ENCODE results near the gene RNF123.

RNF123 gene

DNA sequence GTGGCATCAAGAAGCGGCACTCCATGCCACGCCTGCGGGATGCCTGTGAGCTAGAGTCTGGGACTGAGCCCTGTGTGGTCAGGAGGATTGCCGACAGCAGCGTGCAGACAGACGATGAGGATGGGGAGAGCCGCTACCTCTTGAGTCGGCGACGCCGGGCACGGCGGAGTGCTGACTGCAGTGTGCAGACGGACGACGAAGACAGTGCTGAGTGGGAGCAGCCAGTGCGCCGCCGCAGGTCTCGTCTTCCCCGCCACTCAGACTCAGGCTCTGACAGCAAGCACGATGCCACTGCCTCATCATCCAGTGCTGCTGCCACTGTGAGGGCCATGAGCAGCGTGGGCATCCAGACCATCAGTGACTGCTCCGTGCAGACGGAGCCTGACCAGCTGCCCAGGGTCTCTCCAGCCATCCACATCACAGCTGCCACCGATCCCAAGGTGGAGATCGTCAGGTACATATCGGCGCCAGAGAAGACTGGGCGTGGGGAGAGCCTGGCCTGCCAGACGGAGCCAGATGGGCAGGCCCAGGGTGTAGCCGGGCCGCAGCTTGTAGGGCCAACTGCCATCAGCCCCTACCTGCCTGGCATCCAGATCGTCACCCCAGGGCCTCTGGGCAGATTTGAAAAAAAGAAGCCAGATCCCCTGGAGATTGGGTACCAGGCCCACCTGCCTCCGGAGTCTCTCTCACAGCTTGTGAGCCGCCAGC, 32.0 kb upstream of the RNF123 start:
- TF ChIP-seq, protein P1, sequence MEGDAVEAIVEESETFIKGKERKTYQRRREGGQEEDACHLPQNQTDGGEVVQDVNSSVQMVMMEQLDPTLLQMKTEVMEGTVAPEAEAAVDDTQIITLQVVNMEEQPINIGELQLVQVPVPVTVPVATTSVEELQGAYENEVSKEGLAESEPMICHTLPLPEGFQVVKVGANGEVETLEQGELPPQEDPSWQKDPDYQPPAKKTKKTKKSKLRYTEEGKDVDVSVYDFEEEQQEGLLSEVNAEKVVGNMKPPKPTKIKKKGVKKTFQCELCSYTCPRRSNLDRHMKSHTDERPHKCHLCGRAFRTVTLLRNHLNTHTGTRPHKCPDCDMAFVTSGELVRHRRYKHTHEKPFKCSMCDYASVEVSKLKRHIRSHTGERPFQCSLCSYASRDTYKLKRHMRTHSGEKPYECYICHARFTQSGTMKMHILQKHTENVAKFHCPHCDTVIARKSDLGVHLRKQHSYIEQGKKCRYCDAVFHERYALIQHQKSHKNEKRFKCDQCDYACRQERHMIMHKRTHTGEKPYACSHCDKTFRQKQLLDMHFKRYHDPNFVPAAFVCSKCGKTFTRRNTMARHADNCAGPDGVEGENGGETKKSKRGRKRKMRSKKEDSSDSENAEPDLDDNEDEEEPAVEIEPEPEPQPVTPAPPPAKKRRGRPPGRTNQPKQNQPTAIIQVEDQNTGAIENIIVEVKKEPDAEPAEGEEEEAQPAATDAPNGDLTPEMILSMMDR (conservative IDR thresholded peaks at IDR 0.05; ENCODE audit: low read depth, low read length) = no peak
- no peak for DNase-seq (ENCODE audit: low read depth)
- no peak overlapping the region for H3K4me3 ChIP-seq (ENCODE audit: low read depth, low read length)

DNA sequence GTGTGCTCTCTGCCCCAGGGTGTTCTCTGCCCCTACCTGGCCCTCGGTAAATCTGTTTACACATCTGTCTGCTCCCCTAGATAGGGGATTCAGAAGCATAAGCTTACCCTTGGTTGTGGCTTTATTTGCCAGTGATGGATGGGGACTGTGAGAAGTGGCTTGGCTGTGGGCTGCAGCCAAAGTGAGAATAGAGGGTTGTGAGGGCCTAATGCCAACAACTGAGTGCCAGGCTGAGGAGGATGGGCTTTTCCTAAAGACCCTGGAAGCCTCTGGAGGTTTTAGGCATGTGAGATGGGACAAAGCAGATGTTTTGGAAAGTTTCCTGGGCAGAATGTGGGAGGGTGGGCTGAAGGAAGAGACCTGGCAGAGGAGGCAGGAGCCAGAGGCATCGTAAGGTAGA, 30.6 kb upstream of the RNF123 start:
- H3K4me3 ChIP-seq (ENCODE audit: low read depth, low read length) = no peak overlapping the region
- DNase-seq (ENCODE audit: low read depth) = no peak
- TF ChIP-seq, protein P1 (conservative IDR thresholded peaks at IDR 0.05; ENCODE audit: low read depth, low read length) = no peak

DNA sequence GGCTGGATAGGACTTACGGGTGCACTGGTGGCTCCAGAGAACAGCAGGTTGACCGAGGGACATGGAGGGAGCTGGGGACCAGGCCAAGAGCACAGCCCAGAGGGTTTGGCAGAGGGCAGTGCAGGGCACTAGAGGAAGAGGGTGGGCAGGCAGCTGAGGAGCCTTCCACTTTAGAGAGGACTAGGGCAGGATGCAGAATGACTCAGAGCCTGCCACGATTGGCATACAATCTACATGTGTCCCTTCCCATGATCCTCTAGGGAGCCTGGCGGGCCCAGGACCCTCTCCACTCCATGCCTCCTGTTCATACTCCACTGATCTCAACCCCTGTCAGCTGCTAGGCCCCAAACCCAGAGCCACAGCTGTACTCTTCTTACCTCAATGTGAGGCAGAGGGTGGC, 29.6 kb upstream of the RNF123 start:
- DNase-seq (ENCODE audit: low read depth) = no peak
- TF ChIP-seq, protein P1 (conservative IDR thresholded peaks at IDR 0.05; ENCODE audit: low read depth, low read length) = no peak
- H3K4me3 ChIP-seq (ENCODE audit: low read depth, low read length) = no peak overlapping the region

DNA sequence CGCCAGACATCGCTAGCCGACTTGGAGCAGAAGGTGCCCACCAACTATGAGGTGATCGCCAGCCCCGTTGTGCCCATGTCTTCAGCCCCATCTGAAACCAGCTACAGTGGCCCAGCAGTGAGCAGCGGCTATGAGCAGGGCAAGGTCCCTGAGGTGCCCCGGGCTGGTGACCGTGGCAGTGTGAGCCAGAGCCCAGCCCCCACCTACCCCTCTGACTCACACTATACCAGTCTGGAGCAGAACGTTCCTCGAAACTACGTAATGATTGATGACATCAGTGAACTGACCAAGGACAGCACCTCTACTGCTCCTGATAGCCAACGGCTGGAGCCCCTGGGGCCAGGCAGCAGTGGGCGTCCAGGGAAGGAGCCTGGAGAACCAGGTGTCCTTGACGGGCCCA, 28.1 kb upstream of the RNF123 start:
- TF ChIP-seq, protein P1 (conservative IDR thresholded peaks at IDR 0.05; ENCODE audit: low read depth, low read length) = no peak
- no peak for DNase-seq (ENCODE audit: low read depth)
- H3K4me3 ChIP-seq (ENCODE audit: low read depth, low read length) = no peak overlapping the region

DNA sequence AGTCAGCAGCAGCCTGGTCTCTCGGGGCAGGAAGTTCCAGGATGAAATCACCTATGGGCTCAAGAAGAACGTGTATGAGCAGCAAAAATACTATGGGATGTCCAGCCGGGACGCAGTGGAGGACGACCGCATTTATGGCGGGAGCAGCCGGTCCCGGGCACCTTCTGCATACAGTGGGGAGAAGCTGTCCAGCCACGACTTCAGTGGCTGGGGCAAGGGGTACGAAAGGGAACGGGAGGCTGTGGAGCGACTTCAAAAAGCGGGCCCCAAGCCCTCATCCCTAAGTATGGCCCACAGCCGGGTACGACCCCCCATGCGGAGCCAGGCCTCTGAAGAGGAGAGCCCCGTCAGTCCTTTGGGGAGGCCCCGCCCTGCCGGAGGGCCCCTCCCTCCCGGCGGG, 27.3 kb upstream of the RNF123 start:
- TF ChIP-seq, protein P1 (conservative IDR thresholded peaks at IDR 0.05; ENCODE audit: low read depth, low read length) = no peak
- DNase-seq (ENCODE audit: low read depth) = no peak
- no peak overlapping the region for H3K4me3 ChIP-seq (ENCODE audit: low read depth, low read length)

DNA sequence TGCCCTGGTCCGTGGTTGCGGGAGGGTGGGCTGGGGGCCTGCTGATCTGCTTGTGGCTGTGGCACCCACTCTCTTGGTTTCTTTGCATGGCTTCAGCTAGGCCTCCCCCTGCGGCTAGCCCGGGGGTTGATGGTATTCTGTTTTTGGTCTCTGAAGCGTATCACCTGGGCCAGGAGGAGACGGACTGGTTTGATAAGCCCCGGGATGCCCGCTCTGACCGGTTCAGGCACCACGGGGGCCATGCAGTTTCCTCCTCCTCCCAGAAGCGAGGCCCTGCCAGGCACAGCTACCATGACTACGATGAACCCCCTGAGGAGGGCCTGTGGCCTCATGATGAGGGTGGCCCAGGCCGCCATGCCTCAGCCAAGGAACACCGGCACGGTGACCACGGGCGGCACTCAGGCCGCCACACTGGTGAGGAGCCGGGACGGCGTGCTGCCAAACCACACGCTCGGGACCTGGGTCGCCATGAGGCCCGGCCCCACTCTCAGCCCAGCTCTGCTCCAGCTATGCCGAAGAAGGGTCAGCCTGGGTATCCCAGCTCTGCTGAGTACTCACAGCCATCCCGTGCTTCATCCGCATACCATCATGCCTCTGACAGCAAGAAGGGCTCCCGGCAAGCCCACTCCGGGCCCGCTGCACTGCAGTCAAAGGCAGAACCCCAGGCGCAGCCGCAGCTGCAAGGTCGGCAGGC, 26.5 kb upstream of the RNF123 start:
- TF ChIP-seq, protein P1 (conservative IDR thresholded peaks at IDR 0.05; ENCODE audit: low read depth, low read length) = no peak
- no peak overlapping the region for H3K4me3 ChIP-seq (ENCODE audit: low read depth, low read length)
- DNase-seq (ENCODE audit: low read depth) = no peak

DNA sequence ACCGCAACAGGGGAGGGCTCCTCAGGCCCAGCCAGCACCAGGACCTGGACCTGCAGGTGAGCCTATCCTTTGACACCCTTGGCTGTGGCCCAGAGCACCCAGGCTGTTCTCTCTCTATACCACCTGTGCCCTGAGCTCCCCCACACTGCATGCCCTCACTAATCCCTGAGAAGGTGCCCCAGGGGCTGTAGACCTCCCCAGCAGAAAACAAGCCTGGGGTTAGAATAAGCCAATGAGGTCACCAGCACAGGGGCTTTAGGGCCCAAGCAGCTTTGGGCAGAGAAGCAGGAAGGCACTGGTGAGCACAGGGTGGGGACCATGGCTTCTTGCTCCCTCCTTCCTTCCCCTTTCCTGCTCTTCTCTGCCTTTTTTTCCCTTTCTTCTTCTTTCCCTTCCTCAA, 25.5 kb upstream of the RNF123 start:
- DNase-seq (ENCODE audit: low read depth) = no peak
- TF ChIP-seq, protein P1 (conservative IDR thresholded peaks at IDR 0.05; ENCODE audit: low read depth, low read length) = no peak
- no peak overlapping the region for H3K4me3 ChIP-seq (ENCODE audit: low read depth, low read length)
